ENCODE results near the gene IRS1.

The IRS1 gene

DNA sequence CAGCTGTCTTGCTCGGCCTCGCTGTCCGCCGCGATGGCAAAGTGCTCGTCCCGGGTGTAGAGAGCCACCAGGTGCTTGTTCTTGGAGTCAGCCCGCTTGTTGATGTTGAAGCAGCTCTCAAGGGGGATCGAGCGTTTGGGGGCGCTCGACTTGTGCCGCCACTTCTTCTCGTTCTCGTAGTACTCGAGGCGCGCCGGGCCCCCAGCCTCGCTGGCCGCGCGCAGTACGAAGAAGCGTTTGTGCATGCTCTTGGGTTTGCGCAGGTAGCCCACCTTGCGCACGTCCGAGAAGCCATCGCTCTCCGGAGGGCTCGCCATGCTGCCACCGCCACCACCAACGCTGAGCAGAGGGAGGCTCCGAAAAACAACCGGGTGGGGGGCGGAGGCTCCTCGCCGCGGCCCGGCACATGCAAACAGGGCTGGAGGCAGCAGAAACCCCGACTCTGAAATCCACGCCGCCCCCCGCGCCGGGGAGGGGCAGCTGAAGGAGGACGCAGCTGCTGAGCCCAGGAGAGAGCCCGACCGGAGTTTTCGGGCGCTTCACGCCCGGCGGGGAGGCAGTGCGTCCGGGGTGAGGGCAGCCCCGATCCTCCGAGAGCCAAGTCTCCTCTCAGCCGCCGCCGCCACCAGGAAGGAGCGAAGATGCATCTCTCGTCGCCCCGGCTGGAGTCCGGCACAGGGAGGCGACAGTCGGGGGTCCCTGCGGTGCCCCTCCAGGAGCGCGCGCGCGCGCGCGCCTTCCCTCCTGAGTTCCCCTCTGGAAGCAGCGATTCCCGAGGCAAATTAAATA, 1.0 kb downstream of the IRS1 start:
- peak overlapping the region; percentile 94 for H2AFZ ChIP-seq (ENCODE audit: low read depth, low read length)
- TF ChIP-seq EZH2 (IDR thresholded peaks at IDR 0.05; ENCODE audit: borderline replicate concordance, low read depth, low read length, severe bottlenecking): no peak
- no peak for TF ChIP-seq CTCF (IDR thresholded peaks at IDR 0.05; ENCODE audit: borderline replicate concordance, extremely low read depth, low read length, poor library complexity, severe bottlenecking)
- peak overlapping the region; percentile 48 to 77; a peak in 3 of 4 replicates for H3K4me3 ChIP-seq (ENCODE audit: low read depth in 1 of 2, low read length in 2 of 2)
- peaks cover 21% of the 10 kb centered on the region for H3K79me2 ChIP-seq (ENCODE audit: insufficient read depth, low read length)
- no peak for ATAC-seq (ENCODE audit: insufficient read depth, low read depth)
- DNase-seq: no peak
- H3K36me3 ChIP-seq (ENCODE audit: insufficient read depth, low read length): peaks cover 8% of the 10 kb centered on the region; the same call in 1 of the 2 replicates
- no peaks in the 10 kb centered on the region for H3K9me3 ChIP-seq (ENCODE audit: insufficient read depth, low read length, severe bottlenecking)
- H3K27me3 ChIP-seq (ENCODE audit: insufficient read depth, low read length, poor library complexity): no peaks in the 10 kb centered on the region
- H3K27ac ChIP-seq (ENCODE audit: low read length): peak overlapping the region; percentile 91
- H3K9ac ChIP-seq (ENCODE audit: low read depth, low read length): peak overlapping the region; percentile 81
- peaks cover 84% of the 10 kb centered on the region for H3K4me1 ChIP-seq (ENCODE audit: insufficient read depth, low read length)
- peak overlapping the region; percentile 84 for H3K4me2 ChIP-seq (ENCODE audit: insufficient read depth, low read length)
- H4K20me1 ChIP-seq (ENCODE audit: insufficient read depth, low read length): 0 out of 2 replicates have a peak, but pooled peaks cover 9% of the 10 kb centered on the region

DNA sequence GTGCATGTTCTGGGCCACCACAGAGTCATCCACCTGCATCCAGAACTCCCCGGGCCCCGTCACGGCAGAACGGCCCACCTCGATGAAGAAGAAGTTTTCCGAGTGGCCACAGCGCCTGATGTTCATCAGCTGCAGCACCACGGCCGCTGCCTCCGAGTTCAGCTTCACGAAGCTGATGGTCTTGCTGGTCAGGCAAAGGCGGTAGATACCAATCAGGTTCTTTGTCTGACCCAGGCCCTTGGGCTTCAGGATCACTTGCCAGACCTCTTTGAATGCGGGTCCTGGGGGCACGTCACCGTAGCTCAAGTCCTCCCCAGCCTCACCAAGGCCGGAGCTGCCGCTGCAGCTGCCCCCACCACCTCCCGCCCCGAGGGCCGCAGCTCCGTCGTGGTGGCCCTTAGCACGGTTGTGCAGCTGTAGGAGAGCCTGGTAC, 1.6 kb downstream of the IRS1 start:
- H3K79me2 ChIP-seq (ENCODE audit: insufficient read depth, low read length): peaks cover 21% of the 10 kb centered on the region
- no peak overlapping the region for H2AFZ ChIP-seq (ENCODE audit: low read depth, low read length)
- H3K4me3 ChIP-seq (ENCODE audit: low read depth in 1 of 2, low read length in 2 of 2): no peak overlapping the region
- peaks cover 8% of the 10 kb centered on the region; the same call in 1 of the 2 replicates for H3K36me3 ChIP-seq (ENCODE audit: insufficient read depth, low read length)
- no peak overlapping the region for H3K27ac ChIP-seq (ENCODE audit: low read length)
- TF ChIP-seq EZH2 (IDR thresholded peaks at IDR 0.05; ENCODE audit: borderline replicate concordance, low read depth, low read length, severe bottlenecking) (no peak), CTCF (IDR thresholded peaks at IDR 0.05; ENCODE audit: borderline replicate concordance, extremely low read depth, low read length, poor library complexity, severe bottlenecking) (no peak)
- H3K9ac ChIP-seq (ENCODE audit: low read depth, low read length): peak overlapping the region; percentile 81; the same call in 1 of the 2 replicates
- ATAC-seq (ENCODE audit: insufficient read depth, low read depth): no peak
- no peaks in the 10 kb centered on the region for H3K9me3 ChIP-seq (ENCODE audit: insufficient read depth, low read length, severe bottlenecking)
- no peak for DNase-seq
- H3K27me3 ChIP-seq (ENCODE audit: insufficient read depth, low read length, poor library complexity): no peaks in the 10 kb centered on the region
- peak overlapping the region; percentile 84 for H3K4me2 ChIP-seq (ENCODE audit: insufficient read depth, low read length)
- 0 out of 2 replicates have a peak, but pooled peaks cover 9% of the 10 kb centered on the region for H4K20me1 ChIP-seq (ENCODE audit: insufficient read depth, low read length)
- H3K4me1 ChIP-seq (ENCODE audit: insufficient read depth, low read length): peaks cover 85% of the 10 kb centered on the region

DNA sequence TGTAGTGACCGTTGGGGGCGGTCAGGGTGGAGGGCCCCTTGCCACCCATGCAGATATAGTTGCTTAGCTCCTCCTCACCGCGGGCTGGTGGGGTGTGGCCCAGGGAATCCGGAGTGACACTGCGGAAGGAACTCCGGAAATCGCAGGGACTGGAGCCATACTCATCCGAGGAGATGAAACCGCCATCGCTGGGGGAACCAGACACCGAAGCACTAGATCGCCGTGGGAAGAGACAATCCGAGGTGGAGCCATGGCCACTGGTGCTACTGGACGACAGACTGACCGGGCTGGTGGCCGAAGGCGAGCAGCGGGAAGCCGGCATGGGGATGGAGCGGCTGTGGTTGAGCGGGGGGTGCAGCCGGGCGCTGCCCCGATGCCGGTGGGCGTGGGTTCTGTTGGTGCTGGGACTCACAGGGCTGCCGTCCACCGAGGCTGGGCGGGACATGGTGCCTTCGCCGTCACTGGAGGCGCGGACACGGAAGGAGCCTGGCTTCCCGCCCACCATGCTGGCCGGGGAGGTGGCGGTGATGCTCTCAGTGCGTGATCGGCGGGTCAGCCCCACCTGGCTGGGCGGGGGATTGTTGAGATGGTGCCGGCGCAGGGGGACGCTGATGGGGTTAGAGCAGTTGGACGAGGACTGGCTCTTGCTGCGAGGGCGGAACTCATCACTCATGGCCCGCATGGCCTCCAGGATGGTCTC, 2.2 kb downstream of the IRS1 start:
- no peaks in the 10 kb centered on the region for H3K27me3 ChIP-seq (ENCODE audit: insufficient read depth, low read length, poor library complexity)
- ATAC-seq (ENCODE audit: insufficient read depth, low read depth) (no peak), DNase-seq (no peak)
- H3K9ac ChIP-seq (ENCODE audit: low read depth, low read length): no peak overlapping the region
- no peaks in the 10 kb centered on the region for H3K9me3 ChIP-seq (ENCODE audit: insufficient read depth, low read length, severe bottlenecking)
- peak overlapping the region; percentile 57; the same call in 1 of the 2 replicates for H3K4me2 ChIP-seq (ENCODE audit: insufficient read depth, low read length)
- no peak overlapping the region for H3K27ac ChIP-seq (ENCODE audit: low read length)
- H4K20me1 ChIP-seq (ENCODE audit: insufficient read depth, low read length): 0 out of 2 replicates have a peak, but pooled peaks cover 9% of the 10 kb centered on the region
- peaks cover 21% of the 10 kb centered on the region for H3K79me2 ChIP-seq (ENCODE audit: insufficient read depth, low read length)
- H3K36me3 ChIP-seq (ENCODE audit: insufficient read depth, low read length): peaks cover 8% of the 10 kb centered on the region; the same call in 1 of the 2 replicates
- H2AFZ ChIP-seq (ENCODE audit: low read depth, low read length): no peak overlapping the region
- TF ChIP-seq EZH2 (IDR thresholded peaks at IDR 0.05; ENCODE audit: borderline replicate concordance, low read depth, low read length, severe bottlenecking) (no peak), CTCF (IDR thresholded peaks at IDR 0.05; ENCODE audit: borderline replicate concordance, extremely low read depth, low read length, poor library complexity, severe bottlenecking) (no peak)
- H3K4me3 ChIP-seq (ENCODE audit: low read depth in 1 of 2, low read length in 2 of 2): no peak overlapping the region
- H3K4me1 ChIP-seq (ENCODE audit: insufficient read depth, low read length): peaks cover 86% of the 10 kb centered on the region
